Tibial nerve (tissue), 4 donors: Measurements from ENCODE around the gene TULP4. TPM values are rescaled to one million over a fixed set of nuclear protein-coding genes. Genes with fewer than 3 reads are reported as not detected.

Experiments used
- DNase-seq, 2 donors: peaks; one replicate each; pipeline ENCODE4 v3.0.0-alpha.2; 2019; ENCODE audit warnings: low spot score in 2 of 2
- H3K27ac ChIP-seq, 4 donors: fragments of 200-600 bp; sonication (generic) in 3 of 4; one replicate each; pipeline ENCODE4 v1.5.1; 2017 to 2019; ENCODE audit warnings: mild to moderate bottlenecking in 1 of 4
- H3K27me3 ChIP-seq, 2 donors: fragments of 200-600 bp; sonication (generic) in 1 of 2; one replicate each; pipeline versions ENCODE4 v1.5.1 to v1.6.0; 2017 to 2019
- H3K36me3 ChIP-seq, 3 donors: fragments of 200-600 bp; sonication (generic); one replicate each; pipeline ENCODE4 v1.5.1; 2018 to 2019
- H3K4me1 ChIP-seq, 4 donors: fragments of 200-600 bp; sonication (generic) in 3 of 4; one replicate each; pipeline ENCODE4 v1.5.1; 2017 to 2019
- H3K4me3 ChIP-seq, 4 donors: fragments of 200-600 bp; sonication (generic) in 3 of 4; one replicate each; pipeline ENCODE4 v1.5.1; 2017 to 2019; ENCODE audit warnings: mild to moderate bottlenecking in 1 of 4, moderate library complexity in 1 of 4
- H3K9me3 ChIP-seq, 4 donors: fragments of 200-600 bp; sonication (generic) in 3 of 4; one replicate each; pipeline ENCODE4 v1.5.1; 2017 to 2019
- EP300 ChIP-seq, 2 donors: sonication (generic); formaldehyde crosslinking; IDR thresholded peaks; one replicate each; pipeline ENCODE4 v1.6.1; 2017; ENCODE audit warnings: antibody characterized with exemption in 2 of 2, mild to moderate bottlenecking in 1 of 2
- POLR2A ChIP-seq, 2 donors: fragments of 450-650 bp; IDR thresholded peaks; one replicate each; pipeline ENCODE4 v1.6.1; 2017; ENCODE audit warnings: antibody characterized with exemption in 2 of 2, mild to moderate bottlenecking in 2 of 2, moderate library complexity in 2 of 2
- WGBS, 2 donors: methylation state at CpG; one replicate each; pipeline ENCODE4 v1.1.5; 2018; 5-methylcytosine and 5-hydroxymethylcytosine counted together
- small RNA-seq: library from RNA; depleted of rRNA; stranded (forward); fragments of <200 nt; gene quantifications from one replicate; pipeline ENCODE3, GENCODE V24; 2016
- total RNA-seq, 4 donors: library from RNA; depleted of rRNA; stranded (reverse); fragments of >200 nt; gene quantifications; one replicate each; pipeline ENCODE4 v1.1.0, GENCODE V29; 2016
- TF ChIP-seq, protein P1 (sequence below), 5 experiments: fragments of 200-600 bp in 3 of 5; fragments of 450-650 bp in 2 of 5; sonication (generic) in 3 of 5; IDR thresholded peaks; one replicate each; pipeline ENCODE4 v1.5.1; 2016 to 2019; ENCODE audit warnings: antibody characterized with exemption in 5 of 5, mild to moderate bottlenecking in 3 of 5, moderate library complexity in 2 of 5

The TULP4 gene
- total RNA-seq, 4 donors from 2014 or later: 91.2 to 109 (median 101) TPM

- WGBS, 2 donors: 90 to 91% methylated on average over 14 of the region's 14 CpGs
- TF ChIP-seq EP300 (IDR thresholded peaks at IDR 0.05) (no peak), POLR2A (IDR thresholded peaks at IDR 0.05) (no peak)
- TF ChIP-seq, protein P1, sequence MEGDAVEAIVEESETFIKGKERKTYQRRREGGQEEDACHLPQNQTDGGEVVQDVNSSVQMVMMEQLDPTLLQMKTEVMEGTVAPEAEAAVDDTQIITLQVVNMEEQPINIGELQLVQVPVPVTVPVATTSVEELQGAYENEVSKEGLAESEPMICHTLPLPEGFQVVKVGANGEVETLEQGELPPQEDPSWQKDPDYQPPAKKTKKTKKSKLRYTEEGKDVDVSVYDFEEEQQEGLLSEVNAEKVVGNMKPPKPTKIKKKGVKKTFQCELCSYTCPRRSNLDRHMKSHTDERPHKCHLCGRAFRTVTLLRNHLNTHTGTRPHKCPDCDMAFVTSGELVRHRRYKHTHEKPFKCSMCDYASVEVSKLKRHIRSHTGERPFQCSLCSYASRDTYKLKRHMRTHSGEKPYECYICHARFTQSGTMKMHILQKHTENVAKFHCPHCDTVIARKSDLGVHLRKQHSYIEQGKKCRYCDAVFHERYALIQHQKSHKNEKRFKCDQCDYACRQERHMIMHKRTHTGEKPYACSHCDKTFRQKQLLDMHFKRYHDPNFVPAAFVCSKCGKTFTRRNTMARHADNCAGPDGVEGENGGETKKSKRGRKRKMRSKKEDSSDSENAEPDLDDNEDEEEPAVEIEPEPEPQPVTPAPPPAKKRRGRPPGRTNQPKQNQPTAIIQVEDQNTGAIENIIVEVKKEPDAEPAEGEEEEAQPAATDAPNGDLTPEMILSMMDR (IDR thresholded peaks at IDR 0.05): no peak
- no peak for DNase-seq
- H3K27me3 ChIP-seq: peaks cover 0 to 8% of the 10 kb centered on the region in 2 donors
- no peak overlapping the region for H3K27ac ChIP-seq
- no peaks in the 10 kb centered on the region for H3K36me3 ChIP-seq
- H3K4me1 ChIP-seq: peaks cover 0 to 30% (median 12%) of the 10 kb centered on the region in 4 donors
- H3K9me3 ChIP-seq: no peaks in the 10 kb centered on the region
- no peak overlapping the region for H3K4me3 ChIP-seq
Measured at GRCh38 chr6:158558415-158559306, 246.4 kb downstream of the TULP4 start.

- peaks cover 0 to 32% (median 12%) of the 10 kb centered on the region in 4 donors for H3K4me1 ChIP-seq
- no peak for DNase-seq
- 41 to 44% methylated on average over 11 to 14 of the region's 14 CpGs for WGBS, 2 donors
- TF ChIP-seq, protein P1 (IDR thresholded peaks at IDR 0.05): no peak
- TF ChIP-seq POLR2A (IDR thresholded peaks at IDR 0.05): no peak
- no peak for TF ChIP-seq EP300 (IDR thresholded peaks at IDR 0.05)
- H3K27ac ChIP-seq: peak overlapping the region; percentile 71 to 95 (median 83)
- H3K27me3 ChIP-seq: peaks cover 0 to 2% of the 10 kb centered on the region in 2 donors
- no peaks in the 10 kb centered on the region for H3K36me3 ChIP-seq
- no peaks in the 10 kb centered on the region for H3K9me3 ChIP-seq
- peak overlapping the region; percentile 40 to 97 (median 88) for H3K4me3 ChIP-seq
Measured at GRCh38 chr6:158559338-158559894, 247.2 kb downstream of the TULP4 start.

GRCh38 chr6:158559895-158560835 lies 247.9 kb downstream of the TULP4 start, which contains the start of gene TMEM181:
TSS of gene TMEM181 (plus strand) at chr6:158560091. CDS start at chr6:158560225, 134 bp downstream.
- no peaks in the 10 kb centered on the region for H3K9me3 ChIP-seq
- H3K4me3 ChIP-seq: peak within 1 kb of the TSS; percentile 77 to 97 (median 88)
- 0% methylated on average over 28 to 53 of the region's 120 CpGs for WGBS, 2 donors
- peaks cover 0 to 32% (median 12%) of the 10 kb centered on the region in 4 donors for H3K4me1 ChIP-seq
- no peaks in the 10 kb centered on the region for H3K36me3 ChIP-seq
- no peaks in the 10 kb centered on the region for H3K27me3 ChIP-seq
- peak; percentile 57 to 64 for TF ChIP-seq POLR2A (IDR thresholded peaks at IDR 0.05)
- TF ChIP-seq, protein P1 (IDR thresholded peaks at IDR 0.05): peak in 1 of 5 experiments; percentile 36
- peak in 1 of 2 donors; percentile 67 for TF ChIP-seq EP300 (IDR thresholded peaks at IDR 0.05)
- DNase-seq: peak; percentile 58 to 59
- H3K27ac ChIP-seq: peak within 1 kb of the TSS; percentile 71 to 95 (median 83)

- H3K27ac ChIP-seq: peak overlapping the region in 2 of 4 donors; percentile 89 to 95
- no peaks in the 10 kb centered on the region for H3K27me3 ChIP-seq
- TF ChIP-seq EP300 (IDR thresholded peaks at IDR 0.05) (no peak), POLR2A (IDR thresholded peaks at IDR 0.05) (no peak)
- TF ChIP-seq, protein P1 (IDR thresholded peaks at IDR 0.05): no peak
- no peak for DNase-seq
- H3K9me3 ChIP-seq: no peaks in the 10 kb centered on the region
- H3K36me3 ChIP-seq: no peaks in the 10 kb centered on the region
- peaks cover 0 to 32% (median 12%) of the 10 kb centered on the region in 4 donors for H3K4me1 ChIP-seq
- 5% methylated on average over 19 of the region's 19 CpGs for WGBS, 2 donors
- H3K4me3 ChIP-seq: peak overlapping the region; percentile 77 to 97 (median 88)
Measured at GRCh38 chr6:158560836-158561320, 248.6 kb downstream of the TULP4 start.

Small RNAs within 50 kb of the gene (small RNA-seq; reads per million reads assigned to genes)
- gene RN7SL173P: not detected

Other genes starting within 250 kb of the TULP4 start
- gene SERAC1, start 144.2 kb upstream of the TULP4 start, total RNA-seq: 1 to 10 TPM; 4.7 to 9.6 (median 6.2) TPM
- gene GTF2H5, start 144.1 kb upstream of the TULP4 start, total RNA-seq: 1 to 10 TPM; 2.7 to 5.0 (median 3.9) TPM
- gene TMEM181, start 247.6 kb downstream of the TULP4 start, total RNA-seq: 10 to 100 TPM; 14.1 to 19.0 (median 17.8) TPM